HEK293 (cell line): ENCODE measurements around the gene CUEDC1.

ENCODE experiments used
- CTCF ChIA-PET: fragments of 350-600 bp; formaldehyde crosslinking; extraction: SDS; loops from one replicate; lab custom pipeline; 2021; ENCODE audit warnings: antibody characterized with exemption; lab: Yijun Ruan, JAX
- POLR2A ChIA-PET: fragments of 300-600 bp; formaldehyde crosslinking; extraction: SDS; loops from one replicate; lab custom pipeline; 2020; ENCODE audit warnings: antibody characterized with exemption, inconsistent platforms; lab: Yijun Ruan, JAX
- H3K27ac ChIP-seq: fragments of 200-500 bp; sonication (Bioruptor generic); 2 replicates; pipeline ENCODE4 v1.5.1; 2014; ENCODE audit warnings: low read depth, low read length, control low read depth, inconsistent platforms; ENCODE audit errors: extremely low read depth
- H3K36me3 ChIP-seq, 2 experiments: fragments of 200-500 bp in 1 of 2; sonication (Bioruptor generic) in 1 of 2; 1 replicate in 1 of 2; 2 replicates in 1 of 2; pipeline ENCODE4 v1.5.1; 2014 to 2017; ENCODE audit warnings: inconsistent platforms in 2 of 2, low read length in 2 of 2; ENCODE audit not compliant: control insufficient read depth in 2 of 2, insufficient read depth in 1 of 2
- H3K4me1 ChIP-seq: fragments of 200-500 bp; sonication (Bioruptor generic); 2 replicates; pipeline ENCODE4 v1.5.1; 2014; ENCODE audit warnings: mild to moderate bottlenecking, low read length, inconsistent platforms; ENCODE audit not compliant: control insufficient read depth, insufficient read depth
- H3K4me3 ChIP-seq: 2 replicates; pipeline ENCODE4 v1.5.1; 2011; ENCODE audit warnings: low read depth, mild to moderate bottlenecking, control low read depth, low read length, moderate library complexity
- H3K9me3 ChIP-seq: fragments of 200-500 bp; sonication (Bioruptor generic); 2 replicates; pipeline ENCODE4 v1.5.1; 2014; ENCODE audit warnings: low read depth, low read length, inconsistent platforms; ENCODE audit not compliant: control insufficient read depth, insufficient read depth
- BCL11A ChIP-seq: fragments of 450-650 bp; formaldehyde crosslinking; IDR thresholded peaks from 2 replicates; pipeline ENCODE4 v1.5.1; 2016; ENCODE audit warnings: low read depth, missing biosample characterization, missing genetic modification characterization
- ZBTB44 ChIP-seq: fragments of 450-650 bp; IDR thresholded peaks from 2 replicates; pipeline ENCODE4 v1.5.1; 2018; ENCODE audit warnings: missing biosample characterization, mild to moderate bottlenecking, missing genetic modification characterization
- ZBTB8A ChIP-seq: fragments of 450-650 bp; formaldehyde crosslinking; IDR thresholded peaks from 2 replicates; pipeline ENCODE4 v1.5.1; 2016; ENCODE audit warnings: missing biosample characterization, missing genetic modification characterization
- ZNF10 ChIP-seq: fragments of 450-650 bp; formaldehyde crosslinking; IDR thresholded peaks from 2 replicates; pipeline ENCODE4 v1.5.1; 2017; ENCODE audit warnings: missing biosample characterization, missing genetic modification characterization
- ZNF26 ChIP-seq: fragments of 450-650 bp; formaldehyde crosslinking; IDR thresholded peaks from 2 replicates; pipeline ENCODE4 v1.5.1; 2016; ENCODE audit warnings: missing biosample characterization, missing genetic modification characterization
- ZNF366 ChIP-seq: fragments of 450-650 bp; formaldehyde crosslinking; conservative IDR thresholded peaks from 2 replicates; pipeline ENCODE4 v1.5.1; 2016; ENCODE audit warnings: missing biosample characterization, missing genetic modification characterization
- ZNF398 ChIP-seq: fragments of 450-650 bp; formaldehyde crosslinking; IDR thresholded peaks from 2 replicates; pipeline ENCODE4 v1.5.1; 2017; ENCODE audit warnings: missing biosample characterization, missing genetic modification characterization
- ZNF404 ChIP-seq: fragments of 450-650 bp; formaldehyde crosslinking; IDR thresholded peaks from 2 replicates; pipeline ENCODE4 v1.5.1; 2017; ENCODE audit warnings: missing biosample characterization, missing genetic modification characterization
- ZNF513 ChIP-seq: fragments of 450-650 bp; IDR thresholded peaks from 2 replicates; pipeline ENCODE4 v1.5.1; 2018; ENCODE audit warnings: missing biosample characterization, missing genetic modification characterization
- ZNF596 ChIP-seq: fragments of 450-650 bp; IDR thresholded peaks from 2 replicates; pipeline ENCODE4 v1.5.0; 2018; ENCODE audit warnings: missing biosample characterization, mild to moderate bottlenecking, missing genetic modification characterization, moderate library complexity
- ZNF670 ChIP-seq: fragments of 450-650 bp; formaldehyde crosslinking; IDR thresholded peaks from 2 replicates; pipeline ENCODE4 v1.5.1; 2016; ENCODE audit warnings: missing biosample characterization, missing genetic modification characterization, low read depth
- ZNF692 ChIP-seq: fragments of 450-650 bp; formaldehyde crosslinking; IDR thresholded peaks from 2 replicates; pipeline ENCODE4 v1.5.1; 2016; ENCODE audit warnings: missing biosample characterization, missing genetic modification characterization

Gene CUEDC1

GRCh38 chr17:57871863-57872262 lies 83.3 kb downstream of the CUEDC1 start (continued):
- TF ChIP-seq ZBTB44 (no peak), ZNF398 (tag by site-specific recombination) (no peak), BCL11A (no peak)

GRCh38 chr17:57871155-57871554 lies 84.1 kb downstream of the CUEDC1 start:
- Histone ChIP-seq H3K9me3 (no peaks in the 10 kb centered on the region), H3K36me3 (peaks cover 0 to 50% of the 10 kb centered on the region in 2 experiments; a peak in 1 of 3 replicates), H3K27ac (no peak overlapping the region), H3K4me1 (peaks cover 24% of the 10 kb centered on the region), H3K4me3 (no peak overlapping the region)
- CTCF ChIA-PET: interaction anchor here (0.7 to 6.8 kb wide), 4 partner anchors 13 to 125 kb away, joined by 4 to 78 read pairs (median 20); no protein-coding TSS in a partner anchor
- TF ChIP-seq BCL11A (no peak), ZNF513 (no peak), ZNF10 (tag by site-specific recombination) (no peak), ZNF366 (tag by site-specific recombination) (no peak)
- POLR2A ChIA-PET: interaction anchor here (1.0 kb wide), 1 partner anchor 137 kb away, joined by 3 read pairs; no protein-coding TSS in a partner anchor

GRCh38 chr17:57870283-57870635 lies 85.0 kb downstream of the CUEDC1 start:
- peaks cover 0 to 53% of the 10 kb centered on the region in 2 experiments; a peak in 2 of 3 replicates for H3K36me3 ChIP-seq
- no peak overlapping the region for H3K27ac ChIP-seq
- peaks cover 19% of the 10 kb centered on the region for H3K4me1 ChIP-seq
- no peaks in the 10 kb centered on the region for H3K9me3 ChIP-seq
- CTCF ChIA-PET: interaction anchor here (0.6 to 6.8 kb wide), 9 partner anchors 9 to 126 kb away, joined by 3 to 78 read pairs (median 4); no protein-coding TSS in a partner anchor
- no peak overlapping the region for H3K4me3 ChIP-seq
- TF ChIP-seq ZNF670 (tag by site-specific recombination) (no peak), ZNF404 (tag by site-specific recombination) (no peak), ZBTB8A (tag by site-specific recombination) (no peak), ZNF26 (tag by site-specific recombination) (no peak), ZNF596 (no peak), ZNF692 (tag by site-specific recombination) (no peak)
- POLR2A ChIA-PET: interaction anchor here (0.9 to 1.4 kb wide), 3 partner anchors 86 to 138 kb away, joined by 3 to 6 read pairs (median 4); no protein-coding TSS in a partner anchor
